Stimulated activated CD8-positive, alpha-beta memory T cell treated with anti-CD3 and anti-CD28 coated beads, Interleukin-15, amount 100 ng/mL, for 4 hours (primary cell): ENCODE measurements around the gene SYCP2L.
"Not testable (repeated sequence)": the region's sequence is repeated elsewhere in the genome, so short reads cannot be mapped to it uniquely, and the experiment has no call there.

ENCODE experiments used
- DNase-seq, 2 donors: peaks; one replicate each; pipeline ENCODE4 v3.0.0-alpha.2; 2020; ENCODE audit warnings: low read depth in 2 of 2

The SYCP2L gene

GRCh38 chr6:10886691-10887502 lies at the start of gene SYCP2L:
Gene SYCP2L, plus strand, starts transcription at chr6:10887052. Its CDS starts 75 bp downstream, at chr6:10887127.
- no peak for DNase-seq

- DNase-seq: no peak
These were observed 49.2 kb upstream of the SYCP2L start for GRCh38 chr6:10837622-10837994.

- peak; percentile 72 to 75 for DNase-seq
These were observed 48.7 kb upstream of the SYCP2L start, which contains the start of gene MAK for GRCh38 chr6:10837995-10838793. Gene MAK, minus strand, starts transcription at chr6:10838539. Its CDS starts 7,891 bp downstream, at chr6:10830648.

- no peak for DNase-seq
These were observed 48.0 kb upstream of the SYCP2L start for GRCh38 chr6:10838794-10839333.

- DNase-seq: no peak
These were observed 43.3 kb upstream of the SYCP2L start for GRCh38 chr6:10843554-10843953.

GRCh38 chr6:10847684-10848083 lies 39.2 kb upstream of the SYCP2L start:
- DNase-seq: no peak

GRCh38 chr6:10849901-10850300 lies 37.0 kb upstream of the SYCP2L start:
- no peak for DNase-seq

- DNase-seq: no peak
These were observed 36.1 kb upstream of the SYCP2L start for GRCh38 chr6:10850728-10851127.

- DNase-seq: no peak
These were observed 34.4 kb upstream of the SYCP2L start for GRCh38 chr6:10852361-10852960.

- DNase-seq: not testable (repeated sequence)
These were observed 33.0 kb upstream of the SYCP2L start for GRCh38 chr6:10853849-10854300.

GRCh38 chr6:10854922-10855632 lies 31.8 kb upstream of the SYCP2L start:
- no peak for DNase-seq

GRCh38 chr6:10857259-10857658 lies 29.6 kb upstream of the SYCP2L start:
- DNase-seq: no peak

- DNase-seq: no peak
These were observed 25.8 kb upstream of the SYCP2L start for GRCh38 chr6:10861086-10861485.

- no peak for DNase-seq
These were observed 24.5 kb upstream of the SYCP2L start for GRCh38 chr6:10862361-10862760.

GRCh38 chr6:10863031-10863430 lies 23.8 kb upstream of the SYCP2L start:
- not testable (repeated sequence) for DNase-seq

- not testable (repeated sequence) for DNase-seq
These were observed 20.1 kb upstream of the SYCP2L start for GRCh38 chr6:10866709-10867108.

GRCh38 chr6:10867952-10868351 lies 18.9 kb upstream of the SYCP2L start:
- no peak for DNase-seq

- DNase-seq: no peak
These were observed 13.5 kb upstream of the SYCP2L start for GRCh38 chr6:10873374-10873773.

GRCh38 chr6:10874207-10874606 lies 12.6 kb upstream of the SYCP2L start:
- no peak for DNase-seq

- no peak for DNase-seq
These were observed 11.8 kb upstream of the SYCP2L start for GRCh38 chr6:10875026-10875425.

- no peak for DNase-seq
These were observed 9.8 kb upstream of the SYCP2L start for GRCh38 chr6:10877012-10877411.
